SK-N-SH treated with all-trans-retinoic acid at 6 μM for 48 hours (cell line): ENCODE data around the gene PANX1.
"Not testable (repeated sequence)": the region's sequence is repeated elsewhere in the genome, so short reads cannot be mapped to it uniquely, and the experiment has no call there.

Experiments
- ATAC-seq: fragments of 200-7000 bp; cut with Tn5 transposase; 3 replicates; pipeline ENCODE4 v1.9.1; 2020; ENCODE audit warnings: mild to moderate bottlenecking, moderate library complexity
- ARNTL ChIP-seq: fragments of 450-650 bp; formaldehyde crosslinking; IDR thresholded peaks from 2 replicates; pipeline ENCODE4 v1.5.0; 2020; ENCODE audit warnings: low read depth, mild to moderate bottlenecking, moderate library complexity, borderline replicate concordance
- BACH2 ChIP-seq: fragments of 250-450 bp; sonication (Bioruptor Pico); IDR thresholded peaks from 2 replicates; pipeline ENCODE4 v1.9.0; 2021; ENCODE audit warnings: mild to moderate bottlenecking, borderline replicate concordance
- CSDC2 ChIP-seq: fragments of 250-450 bp; sonication (Bioruptor Pico); IDR thresholded peaks from 2 replicates; pipeline ENCODE4 v1.5.0; 2020; ENCODE audit warnings: mild to moderate bottlenecking, moderate library complexity
- ESRRG ChIP-seq: fragments of 250-450 bp; sonication (Bioruptor Pico); IDR thresholded peaks from 2 replicates; pipeline ENCODE4 v1.6.1; 2021; ENCODE audit warnings: mild to moderate bottlenecking
- GLIS3 ChIP-seq: fragments of 250-450 bp; sonication (Bioruptor Pico); IDR thresholded peaks from 2 replicates; pipeline ENCODE4 v1.5.0; 2020; ENCODE audit warnings: mild to moderate bottlenecking, moderate library complexity
- ISL1 ChIP-seq: fragments of 250-450 bp; sonication (Bioruptor Pico); IDR thresholded peaks from 2 replicates; pipeline ENCODE4 v2.1.2; 2022; ENCODE audit warnings: mild to moderate bottlenecking, moderate library complexity
- OSR1 ChIP-seq: fragments of 250-450 bp; sonication (Bioruptor Pico); IDR thresholded peaks from 2 replicates; pipeline ENCODE4 v1.8.0; 2022; ENCODE audit warnings: moderate library complexity, mild to moderate bottlenecking, inconsistent platforms
- PPARA ChIP-seq: fragments of 250-450 bp; sonication (Bioruptor Pico); IDR thresholded peaks from 2 replicates; pipeline ENCODE4 v1.5.0; 2020; ENCODE audit warnings: mild to moderate bottlenecking, borderline replicate concordance
- RARB ChIP-seq: fragments of 250-450 bp; sonication (Bioruptor Pico); IDR thresholded peaks from 2 replicates; pipeline ENCODE4 v1.8.0; 2021; ENCODE audit warnings: mild to moderate bottlenecking, moderate library complexity
- TCF4 ChIP-seq: fragments of 250-450 bp; sonication (Bioruptor Pico); IDR thresholded peaks from 2 replicates; pipeline ENCODE4 v1.8.0; 2021; ENCODE audit warnings: mild to moderate bottlenecking, moderate library complexity, borderline replicate concordance
- TOX ChIP-seq: fragments of 250-450 bp; sonication (Bioruptor Pico); IDR thresholded peaks from 2 replicates; pipeline ENCODE4 v1.8.0; 2021; ENCODE audit warnings: mild to moderate bottlenecking, moderate library complexity, borderline replicate concordance
- ZC3H10 ChIP-seq: fragments of 250-450 bp; sonication (Bioruptor Pico); IDR thresholded peaks from 2 replicates; pipeline ENCODE4 v1.5.1; 2021; ENCODE audit warnings: mild to moderate bottlenecking, moderate library complexity
- ZFP3 ChIP-seq: fragments of 250-450 bp; sonication (Bioruptor Pico); IDR thresholded peaks from 2 replicates; pipeline ENCODE4 v1.5.0; 2020; ENCODE audit warnings: mild to moderate bottlenecking, moderate library complexity
- ZFP30 ChIP-seq: fragments of 450-650 bp; formaldehyde crosslinking; IDR thresholded peaks from 2 replicates; pipeline ENCODE4 v1.5.0; 2022; ENCODE audit warnings: mild to moderate bottlenecking, moderate library complexity
- ZNF565 ChIP-seq: fragments of 450-650 bp; formaldehyde crosslinking; conservative IDR thresholded peaks from 2 replicates; pipeline ENCODE4 v1.5.0; 2020; ENCODE audit warnings: low read depth, mild to moderate bottlenecking, moderate library complexity
- ZNF8 ChIP-seq: fragments of 450-650 bp; formaldehyde crosslinking; IDR thresholded peaks from 2 replicates; pipeline ENCODE4 v1.5.0; 2020; ENCODE audit warnings: mild to moderate bottlenecking, moderate library complexity
- TF ChIP-seq, protein P1 (sequence below): fragments of 250-450 bp; sonication (Bioruptor Pico); IDR thresholded peaks from 2 replicates; pipeline ENCODE4 v1.8.0; 2021; ENCODE audit warnings: low read depth, mild to moderate bottlenecking, moderate library complexity, borderline replicate concordance
- TF ChIP-seq, protein P2 (sequence below): fragments of 250-450 bp; sonication (Bioruptor Pico); IDR thresholded peaks from 2 replicates; pipeline ENCODE4 v1.5.1; 2020; ENCODE audit warnings: low read depth, mild to moderate bottlenecking, moderate library complexity
- TF ChIP-seq, protein P3 (sequence below): fragments of 250-450 bp; sonication (Bioruptor Pico); IDR thresholded peaks from 2 replicates; pipeline ENCODE4 v1.5.1; 2021; ENCODE audit warnings: mild to moderate bottlenecking, moderate library complexity
- TF ChIP-seq, protein P4 (sequence below): fragments of 250-450 bp; sonication (Bioruptor Pico); IDR thresholded peaks from 2 replicates; pipeline ENCODE4 v1.5.0; 2020; ENCODE audit warnings: mild to moderate bottlenecking, moderate library complexity
- TF ChIP-seq, protein P5 (sequence below): fragments of 250-450 bp; sonication (Bioruptor Pico); IDR thresholded peaks from 2 replicates; pipeline ENCODE4 v1.8.0; 2020; ENCODE audit warnings: mild to moderate bottlenecking, moderate library complexity, borderline replicate concordance

Gene PANX1

DNA sequence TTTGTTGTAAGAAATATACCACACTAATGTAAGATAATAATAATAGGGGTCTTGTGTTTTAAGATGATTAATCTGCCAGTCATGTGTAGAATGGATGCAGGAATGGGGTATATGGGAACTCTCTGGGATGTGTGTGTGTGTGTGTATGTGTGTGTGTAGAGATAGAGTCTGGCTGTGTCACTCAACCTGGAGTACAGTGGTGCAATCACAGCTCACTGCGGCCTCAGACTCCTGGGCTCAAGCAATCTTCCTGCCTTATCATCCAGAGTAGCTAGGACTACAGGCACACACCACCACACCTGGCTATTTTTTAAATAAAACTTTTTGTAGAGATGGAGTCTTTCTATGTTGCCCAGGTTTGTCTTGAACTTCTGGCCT is 11.5 kb upstream of the PANX1 start (continued):
- no peak for TF ChIP-seq TCF4
- TF ChIP-seq BACH2 (CRISPR knock-in tag) = no peak

DNA sequence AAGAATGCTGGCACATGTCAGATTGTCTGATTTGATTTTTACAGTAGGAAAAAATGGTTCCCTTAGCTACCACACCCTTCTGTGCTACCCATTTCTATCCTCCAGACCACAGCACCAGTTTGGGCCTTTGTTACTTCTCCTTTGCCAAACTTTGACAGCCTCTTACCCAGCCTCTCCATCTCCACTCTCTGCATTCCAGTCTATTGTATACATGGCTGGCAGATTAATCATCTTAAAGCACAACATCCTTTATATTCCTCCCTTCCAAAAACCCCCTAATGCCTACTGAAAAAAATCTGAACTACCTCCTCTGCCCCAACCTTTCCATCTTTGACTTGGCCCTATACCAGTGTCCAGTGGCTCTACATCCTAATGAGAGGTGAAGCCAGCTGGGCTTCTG is 10.8 kb upstream of the PANX1 start:
- ATAC-seq = no peak; the same call in 2 of the 3 replicates
- no peak for TF ChIP-seq GLIS3 (CRISPR knock-in tag)
- no peak for TF ChIP-seq OSR1 (CRISPR knock-in tag)
- no peak for TF ChIP-seq ZFP30 (CRISPR knock-in tag)
- no peak for TF ChIP-seq ZFP3 (CRISPR knock-in tag)
- TF ChIP-seq, protein P1, sequence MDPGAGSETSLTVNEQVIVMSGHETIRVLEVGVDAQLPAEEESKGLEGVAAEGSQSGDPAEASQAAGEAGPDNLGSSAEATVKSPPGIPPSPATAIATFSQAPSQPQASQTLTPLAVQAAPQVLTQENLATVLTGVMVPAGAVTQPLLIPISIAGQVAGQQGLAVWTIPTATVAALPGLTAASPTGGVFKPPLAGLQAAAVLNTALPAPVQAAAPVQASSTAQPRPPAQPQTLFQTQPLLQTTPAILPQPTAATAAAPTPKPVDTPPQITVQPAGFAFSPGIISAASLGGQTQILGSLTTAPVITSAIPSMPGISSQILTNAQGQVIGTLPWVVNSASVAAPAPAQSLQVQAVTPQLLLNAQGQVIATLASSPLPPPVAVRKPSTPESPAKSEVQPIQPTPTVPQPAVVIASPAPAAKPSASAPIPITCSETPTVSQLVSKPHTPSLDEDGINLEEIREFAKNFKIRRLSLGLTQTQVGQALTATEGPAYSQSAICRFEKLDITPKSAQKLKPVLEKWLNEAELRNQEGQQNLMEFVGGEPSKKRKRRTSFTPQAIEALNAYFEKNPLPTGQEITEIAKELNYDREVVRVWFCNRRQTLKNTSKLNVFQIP (CRISPR knock-in tag) = no peak
- TF ChIP-seq ZNF8 (CRISPR knock-in tag) = no peak
- TF ChIP-seq ZNF565 (CRISPR knock-in tag) = no peak
- no peak for TF ChIP-seq RARB (CRISPR knock-in tag)
- TF ChIP-seq, protein P2, sequence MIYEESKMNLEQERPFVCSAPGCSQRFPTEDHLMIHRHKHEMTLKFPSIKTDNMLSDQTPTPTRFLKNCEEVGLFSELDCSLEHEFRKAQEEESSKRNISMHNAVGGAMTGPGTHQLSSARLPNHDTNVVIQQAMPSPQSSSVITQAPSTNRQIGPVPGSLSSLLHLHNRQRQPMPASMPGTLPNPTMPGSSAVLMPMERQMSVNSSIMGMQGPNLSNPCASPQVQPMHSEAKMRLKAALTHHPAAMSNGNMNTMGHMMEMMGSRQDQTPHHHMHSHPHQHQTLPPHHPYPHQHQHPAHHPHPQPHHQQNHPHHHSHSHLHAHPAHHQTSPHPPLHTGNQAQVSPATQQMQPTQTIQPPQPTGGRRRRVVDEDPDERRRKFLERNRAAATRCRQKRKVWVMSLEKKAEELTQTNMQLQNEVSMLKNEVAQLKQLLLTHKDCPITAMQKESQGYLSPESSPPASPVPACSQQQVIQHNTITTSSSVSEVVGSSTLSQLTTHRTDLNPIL = no peak
- no peak for TF ChIP-seq CSDC2
- TF ChIP-seq, protein P3, sequence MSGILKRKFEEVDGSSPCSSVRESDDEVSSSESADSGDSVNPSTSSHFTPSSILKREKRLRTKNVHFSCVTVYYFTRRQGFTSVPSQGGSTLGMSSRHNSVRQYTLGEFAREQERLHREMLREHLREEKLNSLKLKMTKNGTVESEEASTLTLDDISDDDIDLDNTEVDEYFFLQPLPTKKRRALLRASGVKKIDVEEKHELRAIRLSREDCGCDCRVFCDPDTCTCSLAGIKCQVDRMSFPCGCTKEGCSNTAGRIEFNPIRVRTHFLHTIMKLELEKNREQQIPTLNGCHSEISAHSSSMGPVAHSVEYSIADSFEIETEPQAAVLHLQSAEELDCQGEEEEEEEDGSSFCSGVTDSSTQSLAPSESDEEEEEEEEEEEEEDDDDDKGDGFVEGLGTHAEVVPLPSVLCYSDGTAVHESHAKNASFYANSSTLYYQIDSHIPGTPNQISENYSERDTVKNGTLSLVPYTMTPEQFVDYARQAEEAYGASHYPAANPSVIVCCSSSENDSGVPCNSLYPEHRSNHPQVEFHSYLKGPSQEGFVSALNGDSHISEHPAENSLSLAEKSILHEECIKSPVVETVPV (CRISPR knock-in tag) = no peak
- no peak for TF ChIP-seq TCF4
- TF ChIP-seq ISL1 (CRISPR knock-in tag) = no peak
- no peak for TF ChIP-seq ESRRG (CRISPR knock-in tag)
- no peak for TF ChIP-seq ZC3H10 (CRISPR knock-in tag)
- TF ChIP-seq BACH2 (CRISPR knock-in tag) = no peak
- no peak for TF ChIP-seq PPARA

DNA sequence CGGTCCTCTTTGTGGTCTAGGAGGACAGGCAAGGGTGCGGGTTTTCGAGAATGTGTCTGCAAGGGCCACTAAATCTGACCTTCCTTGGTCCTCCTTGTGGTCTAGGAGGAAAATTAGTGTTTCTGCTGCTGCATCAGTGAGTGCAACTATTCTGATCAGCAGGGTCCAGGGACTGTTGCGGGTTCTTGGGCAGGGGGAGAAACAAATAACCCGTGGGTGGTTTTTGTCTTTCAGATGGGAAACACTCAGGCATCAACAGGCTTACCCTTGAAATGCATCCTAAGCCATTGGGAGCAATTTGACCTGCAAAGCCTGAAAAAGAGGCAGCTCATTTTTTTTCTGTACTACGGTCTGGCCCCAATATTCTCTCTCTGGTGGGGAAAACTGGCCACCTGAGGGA is 9.0 kb upstream of the PANX1 start:
- not testable (repeated sequence) for ATAC-seq

DNA sequence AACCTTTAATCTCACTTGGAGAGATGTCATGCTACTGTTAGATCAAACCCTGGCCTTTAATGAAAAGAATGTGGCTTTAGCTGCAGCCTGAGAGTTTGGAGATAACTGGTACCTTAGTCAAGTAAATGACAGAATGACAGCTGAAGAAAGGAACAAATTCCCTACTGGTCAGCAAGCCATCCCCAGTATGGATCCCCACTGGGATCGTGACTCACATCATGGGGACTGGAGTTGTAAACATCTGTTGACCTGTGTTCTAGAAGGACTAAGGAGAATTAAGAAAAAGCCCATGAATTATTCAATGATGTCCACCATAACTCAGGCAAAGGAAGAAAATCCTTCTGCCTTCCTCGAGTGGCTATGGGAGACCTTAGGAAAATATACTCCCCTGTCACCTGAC is 8.1 kb upstream of the PANX1 start:
- not testable (repeated sequence) for ATAC-seq

DNA sequence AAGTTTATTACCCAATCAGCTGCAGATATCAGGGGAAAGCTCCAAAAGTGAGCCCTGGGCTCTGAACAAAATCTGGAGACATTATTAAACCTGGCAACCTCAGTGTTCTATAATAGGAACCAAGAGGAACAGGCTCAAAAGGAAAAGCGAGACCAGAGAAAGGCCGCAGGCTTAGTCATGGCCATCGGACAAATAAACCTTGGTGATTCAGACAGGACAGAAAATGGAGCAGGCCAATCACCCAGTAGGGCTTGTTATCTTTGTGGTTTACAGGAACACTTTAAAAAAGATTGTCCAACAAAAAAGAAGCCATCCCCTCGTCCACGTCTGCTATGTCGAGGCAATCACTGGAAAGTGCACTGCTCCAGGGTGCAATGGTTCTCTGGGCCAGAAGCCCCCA is 7.7 kb upstream of the PANX1 start:
- no peak for ATAC-seq
- no peak for TF ChIP-seq ZFP3 (CRISPR knock-in tag)

DNA sequence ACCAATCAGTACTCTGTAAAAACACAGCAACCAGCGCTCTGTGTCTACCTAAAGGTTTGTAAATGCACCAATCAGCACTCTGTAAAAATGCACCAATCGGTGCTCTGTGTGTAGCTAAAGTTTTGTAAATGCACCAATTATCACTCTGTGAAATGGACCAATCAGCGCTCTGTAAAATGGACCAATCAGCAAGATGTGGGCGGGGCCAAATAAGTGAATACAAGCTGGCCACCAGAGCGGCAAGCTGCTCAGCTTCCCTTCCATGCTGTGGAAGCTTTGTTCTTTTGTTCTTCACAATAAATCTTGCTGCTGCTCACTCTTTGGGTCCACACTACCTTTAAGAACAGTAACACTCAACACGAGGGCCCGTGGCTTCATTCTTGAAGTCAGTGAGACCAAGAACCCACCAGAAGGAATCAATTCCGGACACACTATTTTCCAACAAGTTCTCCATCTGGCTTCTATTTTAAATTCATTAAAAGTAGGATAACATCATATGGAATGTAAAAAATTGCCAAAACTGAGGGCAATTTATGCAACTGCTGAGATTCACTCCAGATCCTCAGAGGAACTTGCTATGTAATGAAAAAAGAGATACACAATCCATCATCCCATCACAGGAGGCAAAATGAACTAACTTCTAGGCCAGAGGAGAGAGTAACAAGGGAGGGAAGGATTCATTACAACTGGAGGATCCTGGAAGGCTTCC is 3.1 kb upstream of the PANX1 start:
- no peak for ATAC-seq
- TF ChIP-seq CSDC2 (no peak), PPARA (no peak), ZNF8 (CRISPR knock-in tag) (no peak)
- TF ChIP-seq, protein P1 (CRISPR knock-in tag) = no peak

DNA sequence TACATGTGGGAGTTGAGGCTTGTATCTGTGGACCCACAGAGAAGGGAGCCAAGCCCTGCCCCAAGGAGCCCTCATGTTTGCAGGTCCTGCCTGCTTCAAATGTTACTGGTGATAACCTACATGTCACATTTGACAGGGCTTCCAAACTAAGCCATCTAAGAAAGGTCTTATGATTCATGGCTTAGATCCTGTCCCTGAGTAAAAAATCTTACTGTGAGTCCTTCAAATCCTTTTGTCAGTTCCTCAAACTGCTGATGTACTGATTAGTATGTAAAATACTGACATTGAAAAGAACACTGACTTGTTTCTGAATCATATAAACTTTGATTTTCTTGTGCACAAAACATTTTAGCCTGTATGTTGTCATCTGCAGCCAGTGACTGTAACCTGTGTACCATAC is 1.0 kb upstream of the PANX1 start:
- no peak for ATAC-seq
- TF ChIP-seq ZFP30 (CRISPR knock-in tag) (no peak), RARB (CRISPR knock-in tag) (no peak), ZC3H10 (CRISPR knock-in tag) (no peak), ESRRG (CRISPR knock-in tag) (no peak), TOX (no peak), OSR1 (CRISPR knock-in tag) (no peak), TCF4 (no peak), ZFP3 (CRISPR knock-in tag) (no peak), GLIS3 (CRISPR knock-in tag) (no peak), ARNTL (CRISPR knock-in tag) (no peak)
- TF ChIP-seq, protein P4, sequence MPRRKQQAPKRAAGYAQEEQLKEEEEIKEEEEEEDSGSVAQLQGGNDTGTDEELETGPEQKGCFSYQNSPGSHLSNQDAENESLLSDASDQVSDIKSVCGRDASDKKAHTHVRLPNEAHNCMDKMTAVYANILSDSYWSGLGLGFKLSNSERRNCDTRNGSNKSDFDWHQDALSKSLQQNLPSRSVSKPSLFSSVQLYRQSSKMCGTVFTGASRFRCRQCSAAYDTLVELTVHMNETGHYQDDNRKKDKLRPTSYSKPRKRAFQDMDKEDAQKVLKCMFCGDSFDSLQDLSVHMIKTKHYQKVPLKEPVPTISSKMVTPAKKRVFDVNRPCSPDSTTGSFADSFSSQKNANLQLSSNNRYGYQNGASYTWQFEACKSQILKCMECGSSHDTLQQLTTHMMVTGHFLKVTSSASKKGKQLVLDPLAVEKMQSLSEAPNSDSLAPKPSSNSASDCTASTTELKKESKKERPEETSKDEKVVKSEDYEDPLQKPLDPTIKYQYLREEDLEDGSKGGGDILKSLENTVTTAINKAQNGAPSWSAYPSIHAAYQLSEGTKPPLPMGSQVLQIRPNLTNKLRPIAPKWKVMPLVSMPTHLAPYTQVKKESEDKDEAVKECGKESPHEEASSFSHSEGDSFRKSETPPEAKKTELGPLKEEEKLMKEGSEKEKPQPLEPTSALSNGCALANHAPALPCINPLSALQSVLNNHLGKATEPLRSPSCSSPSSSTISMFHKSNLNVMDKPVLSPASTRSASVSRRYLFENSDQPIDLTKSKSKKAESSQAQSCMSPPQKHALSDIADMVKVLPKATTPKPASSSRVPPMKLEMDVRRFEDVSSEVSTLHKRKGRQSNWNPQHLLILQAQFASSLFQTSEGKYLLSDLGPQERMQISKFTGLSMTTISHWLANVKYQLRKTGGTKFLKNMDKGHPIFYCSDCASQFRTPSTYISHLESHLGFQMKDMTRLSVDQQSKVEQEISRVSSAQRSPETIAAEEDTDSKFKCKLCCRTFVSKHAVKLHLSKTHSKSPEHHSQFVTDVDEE (CRISPR knock-in tag) = no peak
- TF ChIP-seq, protein P5, sequence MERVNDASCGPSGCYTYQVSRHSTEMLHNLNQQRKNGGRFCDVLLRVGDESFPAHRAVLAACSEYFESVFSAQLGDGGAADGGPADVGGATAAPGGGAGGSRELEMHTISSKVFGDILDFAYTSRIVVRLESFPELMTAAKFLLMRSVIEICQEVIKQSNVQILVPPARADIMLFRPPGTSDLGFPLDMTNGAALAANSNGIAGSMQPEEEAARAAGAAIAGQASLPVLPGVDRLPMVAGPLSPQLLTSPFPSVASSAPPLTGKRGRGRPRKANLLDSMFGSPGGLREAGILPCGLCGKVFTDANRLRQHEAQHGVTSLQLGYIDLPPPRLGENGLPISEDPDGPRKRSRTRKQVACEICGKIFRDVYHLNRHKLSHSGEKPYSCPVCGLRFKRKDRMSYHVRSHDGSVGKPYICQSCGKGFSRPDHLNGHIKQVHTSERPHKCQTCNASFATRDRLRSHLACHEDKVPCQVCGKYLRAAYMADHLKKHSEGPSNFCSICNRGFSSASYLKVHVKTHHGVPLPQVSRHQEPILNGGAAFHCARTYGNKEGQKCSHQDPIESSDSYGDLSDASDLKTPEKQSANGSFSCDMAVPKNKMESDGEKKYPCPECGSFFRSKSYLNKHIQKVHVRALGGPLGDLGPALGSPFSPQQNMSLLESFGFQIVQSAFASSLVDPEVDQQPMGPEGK (CRISPR knock-in tag) = no peak
